Epidermal melanocyte (primary cell): ENCODE results near the gene CCNY.
"Not testable (repeated sequence)": the region's sequence is repeated elsewhere in the genome, so short reads cannot be mapped to it uniquely, and the experiment has no call there.

Experiments used
- DNase-seq: peaks from one replicate; pipeline ENCODE4 v3.0.0; 2011; ENCODE audit warnings: low spot score; ENCODE audit not compliant: insufficient read length

The CCNY gene

GRCh38 chr10:35382096-35382495 lies 45.8 kb downstream of the CCNY start:
- no peak for DNase-seq

DNA sequence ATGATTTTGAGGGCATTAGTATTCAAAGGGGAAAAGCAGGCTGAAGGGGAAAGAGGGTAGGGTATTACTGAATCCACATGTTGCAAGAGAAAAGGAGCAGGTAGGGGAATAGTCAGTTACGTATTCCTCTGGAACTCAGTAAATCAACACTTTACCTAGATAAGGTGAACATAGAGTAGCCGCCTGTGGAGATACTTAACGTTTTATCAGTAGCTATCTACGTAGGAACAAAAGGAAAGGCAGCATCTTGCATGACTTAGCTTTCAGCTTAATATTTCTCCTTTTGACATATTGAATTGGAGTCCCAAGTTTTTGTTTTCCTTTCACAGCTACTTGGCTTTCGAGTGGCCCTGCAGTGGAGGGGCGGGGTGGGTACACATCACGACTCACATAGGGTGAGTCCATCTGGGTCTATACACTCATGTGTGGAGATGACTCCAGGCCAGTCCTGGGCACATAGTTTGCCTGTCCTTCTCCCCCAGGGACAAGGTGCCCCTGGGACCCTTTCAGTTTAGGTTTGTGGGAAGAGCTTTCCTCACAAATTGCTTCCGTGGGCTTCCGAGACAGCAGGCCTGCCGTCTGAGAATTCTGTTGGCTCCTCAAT lies 48.1 kb downstream of the CCNY start:
- DNase-seq = no peak

- no peak for DNase-seq
Observed at GRCh38 chr10:35386594-35387174, 50.4 kb downstream of the CCNY start.

DNA sequence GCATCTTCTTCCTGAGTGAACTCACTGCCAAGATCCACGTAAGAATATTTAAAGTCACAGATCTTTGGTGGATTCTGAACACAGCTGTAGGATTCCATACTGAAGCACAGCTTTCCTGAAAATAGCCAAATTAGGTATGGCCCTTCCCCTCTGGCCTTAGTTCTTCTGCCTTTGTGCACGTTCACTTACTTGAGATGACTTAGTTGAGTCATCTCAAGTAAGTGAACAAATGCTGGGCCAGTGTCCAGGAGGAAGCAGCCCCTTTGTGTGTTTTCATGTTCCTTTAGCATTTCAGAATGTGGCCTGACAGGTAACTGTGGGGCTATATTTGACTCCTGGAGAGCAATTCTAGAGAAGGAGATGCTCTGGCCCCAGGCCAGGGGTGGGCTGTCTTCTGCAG lies 51.5 kb downstream of the CCNY start:
- DNase-seq = no peak

GRCh38 chr10:35388197-35388596 lies 51.9 kb downstream of the CCNY start:
- no peak for DNase-seq

DNA sequence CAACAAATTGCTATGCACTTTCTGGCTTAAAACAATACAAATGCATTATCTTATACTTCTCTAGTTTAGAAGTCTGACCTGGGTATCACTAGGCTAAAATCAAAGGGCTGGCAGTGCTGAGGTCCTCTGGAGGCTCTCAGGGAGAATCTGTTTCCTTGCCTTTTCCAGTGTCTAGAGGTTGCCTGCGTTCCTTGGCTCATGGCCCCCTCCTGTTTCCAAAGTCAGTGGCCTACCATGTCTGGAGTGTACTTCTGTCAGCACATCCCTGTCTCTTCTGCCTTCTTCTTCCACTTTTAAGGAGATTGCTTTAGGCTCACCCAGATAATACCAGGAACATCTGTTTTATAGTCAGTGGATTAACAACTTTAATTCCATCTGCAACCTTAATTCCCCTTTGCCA lies 52.4 kb downstream of the CCNY start:
- DNase-seq = no peak

DNA sequence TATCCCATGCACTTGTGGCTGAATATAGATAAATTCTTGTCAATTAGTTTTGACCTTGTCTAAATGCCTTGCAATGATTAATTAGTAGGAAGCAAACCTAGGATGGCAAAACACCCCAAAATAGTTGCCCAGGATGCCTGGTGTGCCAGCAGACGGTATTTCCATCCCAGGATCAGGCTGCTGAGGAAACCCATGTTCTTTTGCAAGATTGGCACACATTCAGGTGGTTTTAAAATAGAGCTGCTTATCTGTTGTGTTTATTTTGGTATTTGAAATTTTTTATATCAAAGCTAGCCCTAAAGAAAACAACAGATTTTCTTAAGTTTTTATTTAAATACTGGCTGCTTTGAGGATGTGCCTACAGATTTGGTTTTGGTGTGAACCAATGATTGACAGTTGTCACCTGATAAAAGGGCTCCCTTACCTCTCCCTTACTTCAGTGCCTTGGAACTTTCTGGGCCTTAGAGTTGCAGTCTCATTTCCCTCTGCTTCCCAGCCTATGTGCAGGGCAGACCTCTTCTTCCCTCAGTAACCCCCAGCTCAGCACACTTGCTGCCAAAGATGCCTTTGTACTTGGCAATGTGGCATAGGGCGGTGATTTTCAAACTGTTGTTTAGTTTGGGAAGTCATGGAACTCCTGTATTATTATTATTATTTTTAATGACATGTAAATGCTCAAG lies 54.0 kb downstream of the CCNY start:
- no peak for DNase-seq

GRCh38 chr10:35390843-35391152 lies 54.5 kb downstream of the CCNY start:
- no peak for DNase-seq

- no peak for DNase-seq
Observed at GRCh38 chr10:35391153-35391953, 55.0 kb downstream of the CCNY start.

DNA sequence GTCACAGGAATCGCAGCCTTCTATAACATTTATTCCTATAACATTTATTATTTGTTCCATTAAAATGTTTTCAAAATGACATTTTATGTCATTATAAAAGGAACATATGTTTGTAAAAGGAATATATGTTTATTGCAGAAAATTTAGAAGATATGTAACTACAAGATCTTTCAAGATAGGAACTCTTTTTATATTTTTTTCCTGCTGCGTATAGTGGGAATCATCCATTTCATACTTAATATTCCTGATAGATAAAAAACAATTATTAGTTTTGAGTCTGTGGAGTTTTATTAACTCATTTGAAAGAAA lies 55.6 kb downstream of the CCNY start:
- DNase-seq = no peak

GRCh38 chr10:35392482-35393228 lies 56.3 kb downstream of the CCNY start:
- DNase-seq = no peak

DNA sequence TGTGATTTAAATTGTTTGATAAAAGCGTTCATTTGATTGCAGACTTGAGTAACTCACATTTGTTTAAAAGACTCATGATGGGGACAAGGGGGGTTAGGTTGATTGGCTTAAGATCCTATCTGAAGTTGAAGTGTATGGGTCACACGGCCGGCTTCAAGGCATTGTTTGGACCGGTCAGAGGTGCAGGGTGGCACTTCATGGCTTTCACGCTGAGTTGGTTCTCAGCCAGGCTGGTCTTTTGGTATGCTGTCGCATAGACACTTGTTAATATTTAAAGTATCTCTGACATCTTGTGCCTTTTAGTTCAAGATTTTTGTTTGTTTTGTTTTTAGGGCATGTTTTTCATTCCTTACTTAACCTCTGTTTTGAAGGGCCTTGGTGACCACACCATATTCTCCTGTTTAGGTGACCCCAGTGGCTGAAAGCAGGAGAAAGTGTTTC lies 58.1 kb downstream of the CCNY start:
- no peak for DNase-seq

DNA sequence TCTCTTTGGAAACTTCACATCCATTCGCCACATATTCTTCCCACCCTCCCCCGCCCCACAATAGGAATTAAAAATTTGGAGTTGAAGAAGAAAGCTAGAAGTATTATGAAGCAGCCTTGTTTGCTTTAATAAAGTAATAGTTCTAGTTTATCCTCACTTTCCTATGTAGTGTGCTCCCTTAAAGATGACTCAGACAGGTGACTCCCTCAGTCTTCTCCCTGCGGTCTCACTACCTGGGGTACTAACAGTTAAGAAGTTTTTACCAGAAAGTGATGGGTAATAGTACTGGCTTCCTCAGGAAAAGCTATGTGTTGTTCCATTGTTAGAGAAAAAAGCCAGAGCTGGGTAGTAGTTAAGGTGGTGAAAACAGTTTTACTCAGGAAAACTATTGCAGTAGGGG lies 58.6 kb downstream of the CCNY start:
- no peak for DNase-seq

- DNase-seq = no peak
Observed at GRCh38 chr10:35396560-35397434, 60.5 kb downstream of the CCNY start.

DNA sequence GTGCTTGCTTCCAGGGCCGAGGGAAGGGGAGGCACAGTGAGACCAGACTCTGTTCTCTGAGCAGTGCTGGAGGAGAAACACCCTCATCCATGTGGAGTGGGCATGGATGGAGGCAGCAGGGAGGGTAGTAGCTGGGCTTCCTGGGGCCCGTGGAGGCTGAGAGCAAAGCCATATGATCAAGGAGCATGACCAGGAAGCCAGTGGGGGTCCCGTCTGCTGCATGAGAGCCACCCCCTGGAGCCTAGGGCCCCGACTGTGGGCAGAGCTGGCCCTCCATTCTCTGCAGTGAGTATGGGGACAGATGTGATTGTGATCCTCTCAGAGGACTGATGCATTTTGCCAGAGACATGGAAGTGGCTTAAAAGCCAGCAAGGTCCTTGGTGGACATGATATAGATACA lies 61.6 kb downstream of the CCNY start:
- DNase-seq = no peak

- no peak for DNase-seq
Observed at GRCh38 chr10:35398355-35398754, 62.0 kb downstream of the CCNY start.

- DNase-seq = no peak
Observed at GRCh38 chr10:35398908-35399307, 62.6 kb downstream of the CCNY start.

DNA sequence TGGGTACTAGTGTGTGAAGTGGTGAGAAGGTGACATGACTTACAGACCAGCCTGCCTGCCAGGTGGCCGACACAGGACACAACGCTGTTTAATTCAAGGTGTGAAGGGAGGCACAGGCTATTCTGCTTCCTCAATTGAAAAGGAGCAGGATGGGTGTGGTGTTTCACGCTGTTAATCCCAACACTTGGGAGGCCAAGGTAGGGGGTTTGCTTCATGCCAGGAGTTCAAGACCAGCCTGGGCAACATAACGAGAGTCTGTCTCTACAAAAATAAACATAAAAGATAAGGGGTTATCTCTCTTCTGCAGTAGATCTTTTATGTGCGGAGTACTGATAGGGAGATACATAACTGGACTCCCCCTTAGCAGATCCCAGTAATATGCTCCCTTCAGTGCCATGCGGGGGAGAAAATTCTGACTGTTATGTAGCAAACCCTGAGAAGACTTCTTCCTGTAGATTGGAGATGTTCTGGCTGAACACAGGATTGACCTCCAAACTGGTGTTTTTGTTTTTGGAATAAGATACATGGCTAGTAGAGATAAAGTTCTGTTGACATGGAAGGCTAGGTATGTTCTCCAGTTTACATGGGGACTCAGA lies 63.2 kb downstream of the CCNY start:
- DNase-seq = no peak

GRCh38 chr10:35400595-35401268 lies 64.4 kb downstream of the CCNY start:
- DNase-seq = no peak

GRCh38 chr10:35403491-35403890 lies 67.2 kb downstream of the CCNY start:
- not testable (repeated sequence) for DNase-seq
